PC-3 (cell line): ENCODE results near the gene LRRC49. TPM values are rescaled to one million over a fixed set of nuclear protein-coding genes. Genes with fewer than 3 reads are reported as not detected.
"Not testable (repeated sequence)": the region's sequence is repeated elsewhere in the genome, so short reads cannot be mapped to it uniquely, and the experiment has no call there.

Experiments
- ATAC-seq: fragments of 200-7000 bp; cut with Tn5 transposase; 2 replicates; pipeline ENCODE4 v1.9.1; 2020; ENCODE audit warnings: mild to moderate bottlenecking, moderate library complexity
- BruUV-seq: library from RNA; stranded (reverse); fragments of 400-500 nt; replicated peaks from 2 replicates; lab custom pipeline; 2021; lab: Mats Ljungman, UMichigan
- CTCF ChIA-PET: fragments of 300-600 bp; sonication (Branson Sonifier 250); formaldehyde crosslinking; loops from one replicate; lab custom pipeline; 2022; ENCODE audit warnings: antibody characterized with exemption; lab: Charles Lee
- POLR2A ChIA-PET: fragments of 300-600 bp; sonication (Branson Sonifier 250); formaldehyde crosslinking; loops from one replicate; lab custom pipeline; 2022; ENCODE audit warnings: antibody characterized with exemption; ENCODE audit not compliant: unreplicated experiment; lab: Charles Lee
- DNase-seq: peaks from one replicate; pipeline ENCODE4 v3.0.0-alpha.2; 2015
- H2AFZ ChIP-seq: fragments of 300-600 bp; sonication (generic); 2 replicates; pipeline ENCODE4 v1.6.0; 2016; ENCODE audit warnings: antibody characterized with exemption, low read length
- H3F3A ChIP-seq: fragments of 300-600 bp; sonication (generic); one replicate; pipeline ENCODE4 v1.6.0; 2017; ENCODE audit warnings: antibody characterized with exemption, low read length, control low read depth, mild to moderate bottlenecking; ENCODE audit not compliant: unreplicated experiment
- H3K27ac ChIP-seq: fragments of 300-600 bp; sonication (generic); 2 replicates; pipeline ENCODE4 v1.5.1; 2016; ENCODE audit warnings: mild to moderate bottlenecking, low read length
- H3K27me3 ChIP-seq: fragments of 300-600 bp; sonication (generic); 2 replicates; pipeline ENCODE4 v1.6.1; 2016; ENCODE audit warnings: low read length, mixed read lengths
- H3K36me3 ChIP-seq: fragments of 300-600 bp; sonication (generic); 2 replicates; pipeline ENCODE4 v1.6.1; 2016; ENCODE audit warnings: low read depth, mixed run types, low read length, mixed read lengths
- H3K4me1 ChIP-seq: fragments of 300-600 bp; sonication (generic); 2 replicates; pipeline ENCODE4 v1.5.1; 2016; ENCODE audit warnings: low read length; ENCODE audit not compliant: insufficient read depth
- H3K4me2 ChIP-seq: fragments of 300-600 bp; sonication (generic); 2 replicates; pipeline ENCODE4 v1.6.0; 2016; ENCODE audit warnings: low read length
- H3K4me3 ChIP-seq: fragments of 300-600 bp; sonication (generic); 2 replicates; pipeline ENCODE4 v1.5.1; 2016; ENCODE audit warnings: mild to moderate bottlenecking, low read length, mixed read lengths
- H3K79me2 ChIP-seq: fragments of 300-600 bp; sonication (generic); 2 replicates; pipeline ENCODE4 v1.6.1; 2017; ENCODE audit warnings: low read length, mixed read lengths
- H3K9ac ChIP-seq: fragments of 300-600 bp; sonication (generic); 2 replicates; pipeline ENCODE4 v1.6.0; 2016; ENCODE audit warnings: mild to moderate bottlenecking, low read length
- H3K9me2 ChIP-seq: fragments of 300-600 bp; sonication (generic); replicated peaks from 2 replicates; pipeline ENCODE4 v1.6.1; 2016; ENCODE audit warnings: mixed run types, low read length, mixed read lengths
- H3K9me3 ChIP-seq: fragments of 300-600 bp; sonication (generic); 2 replicates; pipeline ENCODE4 v1.6.1; 2016; ENCODE audit warnings: low read length, mixed read lengths
- H4K20me1 ChIP-seq: fragments of 300-600 bp; sonication (generic); 2 replicates; pipeline ENCODE4 v1.6.1; 2016; ENCODE audit warnings: low read length, mixed read lengths
- CTCF ChIP-seq: fragments of 300-600 bp; sonication (generic); conservative IDR thresholded peaks from 2 replicates; pipeline ENCODE4 v1.5.1; 2017; ENCODE audit warnings: antibody characterized with exemption, low read depth, mild to moderate bottlenecking, low read length
- EZH2 ChIP-seq: fragments of 300-600 bp; sonication (generic); IDR thresholded peaks from one replicate; pipeline ENCODE4 v1.6.1; 2017; ENCODE audit warnings: antibody characterized with exemption, mild to moderate bottlenecking, low read length; ENCODE audit not compliant: unreplicated experiment
- EZH2phosphoT487 ChIP-seq: fragments of 300-600 bp; sonication (generic); IDR thresholded peaks from 2 replicates; pipeline ENCODE4 v1.6.1; 2018; ENCODE audit warnings: mild to moderate bottlenecking, antibody characterized with exemption, low read length, borderline replicate concordance
- intact Hi-C: fragments of 100-400 bp; cut with micrococcal nuclease; formaldehyde crosslinking; loops from 2 replicates; pipeline ENCODE4 v1.9.0; 2023
- total RNA-seq: library from RNA; depleted of rRNA; stranded (reverse); fragments of >200 nt; gene quantifications from 2 replicates; pipeline ENCODE4 v1.2.3, GENCODE V29; 2014

Gene LRRC49
- total RNA-seq, 1 experiment from 2014 or later = 7.7 TPM

DNA sequence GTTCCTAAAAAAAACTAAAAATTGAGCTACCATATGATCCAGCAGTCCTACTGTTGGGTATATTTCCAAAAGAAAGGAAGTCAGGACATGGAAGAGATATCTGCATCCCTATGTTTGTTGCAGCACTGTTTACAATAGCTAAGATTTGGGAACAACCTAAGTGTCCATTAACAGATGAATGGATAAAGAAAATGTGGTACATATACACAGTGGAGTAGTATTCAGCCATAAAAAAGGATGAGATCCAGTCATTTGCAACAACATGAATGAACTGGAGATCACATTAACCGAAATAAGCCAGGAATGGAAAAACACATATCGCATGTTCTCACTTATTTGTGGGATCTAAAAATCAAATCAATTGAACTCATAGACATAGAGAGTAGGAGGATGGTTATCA is 29.5 kb downstream of the LRRC49 start:
- ChIA-PET POLR2A (no interaction called here), CTCF (no interaction called here)
- no TSS peak for BruUV-seq

DNA sequence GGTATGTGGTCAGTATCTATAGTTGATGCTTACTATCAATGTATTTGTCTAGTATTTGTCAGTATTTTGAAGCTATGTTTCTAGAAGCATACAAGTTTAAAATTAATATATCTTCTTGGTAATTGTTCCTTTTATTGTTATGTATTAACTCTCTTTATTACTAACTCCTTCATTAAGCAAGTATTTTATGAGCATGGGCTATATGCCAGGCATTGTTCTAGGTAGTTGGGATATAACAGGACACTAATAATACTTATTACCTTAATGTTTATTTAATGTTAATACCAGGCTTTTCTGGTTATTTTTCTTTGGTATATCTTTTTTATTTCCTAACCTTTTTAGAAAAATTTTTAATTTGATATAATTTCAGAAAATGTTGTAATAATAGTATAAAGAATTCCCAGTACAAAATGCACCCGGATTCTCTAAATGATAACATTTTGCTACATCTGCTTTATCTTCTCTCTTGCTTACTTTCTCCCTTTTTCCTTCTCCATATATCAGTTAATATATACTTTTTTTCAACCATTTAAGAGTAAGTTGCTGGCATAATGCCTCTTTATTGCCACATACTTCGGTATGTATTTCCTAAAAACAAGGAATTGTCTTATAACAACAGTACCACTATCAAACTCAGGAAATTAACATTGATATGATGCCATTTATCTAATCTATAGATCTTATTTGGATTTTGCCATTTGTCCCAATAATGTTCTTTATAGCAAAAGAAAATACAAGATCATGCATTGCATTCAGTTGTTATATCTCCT is 30.9 kb downstream of the LRRC49 start:
- TF ChIP-seq EZH2phosphoT487 (no peak), EZH2 (no peak), CTCF (no peak)
- ATAC-seq (no peak), DNase-seq (no peak)
- no TSS peak for BruUV-seq
- no peaks in the 10 kb centered on the region for H4K20me1 ChIP-seq
- no peak overlapping the region for H3K9ac ChIP-seq
- H2AFZ ChIP-seq = no peak overlapping the region
- H3K9me2 ChIP-seq = no peaks in the 10 kb centered on the region
- H3K27ac ChIP-seq = no peak overlapping the region
- H3K4me1 ChIP-seq = no peaks in the 10 kb centered on the region
- CTCF ChIA-PET = no interaction called here
- no peaks in the 10 kb centered on the region for H3K9me3 ChIP-seq
- H3K36me3 ChIP-seq = no peaks in the 10 kb centered on the region
- no peak overlapping the region for H3K4me3 ChIP-seq
- intact Hi-C loops = no loop called here
- H3F3A ChIP-seq = no peaks in the 10 kb centered on the region
- no peak overlapping the region for H3K4me2 ChIP-seq
- H3K27me3 ChIP-seq = no peaks in the 10 kb centered on the region
- H3K79me2 ChIP-seq = no peaks in the 10 kb centered on the region
- POLR2A ChIA-PET = no interaction called here

More for the DNA sequence above, 29.5 kb downstream of the LRRC49 start:
- ATAC-seq = no peak
- no peaks in the 10 kb centered on the region for H3K9me3 ChIP-seq
- DNase-seq = no peak
- no peaks in the 10 kb centered on the region for H3K36me3 ChIP-seq
- H3K4me3 ChIP-seq = no peak overlapping the region
- TF ChIP-seq CTCF = no peak
- TF ChIP-seq EZH2 = no peak
- TF ChIP-seq EZH2phosphoT487 = no peak
- no peak overlapping the region for H3K9ac ChIP-seq
- no peaks in the 10 kb centered on the region for H3F3A ChIP-seq
- no peak overlapping the region for H3K27ac ChIP-seq
- no peak overlapping the region for H2AFZ ChIP-seq
- H3K4me2 ChIP-seq = no peak overlapping the region
- intact Hi-C loops = no loop called here
- no peaks in the 10 kb centered on the region for H4K20me1 ChIP-seq
- H3K27me3 ChIP-seq = no peaks in the 10 kb centered on the region
- no peaks in the 10 kb centered on the region for H3K79me2 ChIP-seq
- no peaks in the 10 kb centered on the region for H3K9me2 ChIP-seq
- no peaks in the 10 kb centered on the region for H3K4me1 ChIP-seq

DNA sequence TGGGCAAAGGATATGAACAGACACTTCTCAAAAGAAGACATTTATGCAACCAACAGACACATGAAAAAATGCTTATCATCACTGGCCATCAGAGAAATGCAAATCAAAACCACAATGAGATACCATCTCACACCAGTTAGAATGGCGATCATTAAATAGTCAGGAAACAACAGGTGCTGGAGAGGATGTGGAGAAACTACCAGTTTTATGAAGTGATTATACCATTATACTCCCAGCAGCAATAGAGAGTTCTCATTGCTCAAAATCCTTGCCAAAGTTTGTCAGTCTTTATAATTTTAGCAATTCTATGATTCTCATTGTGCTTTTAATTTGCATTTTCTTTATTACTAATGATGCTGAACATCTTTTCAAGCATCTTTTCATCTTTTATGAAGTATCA is 34.3 kb downstream of the LRRC49 start:
- H3K4me3 ChIP-seq = not testable (repeated sequence)

More for the DNA sequence above, 34.3 kb downstream of the LRRC49 start:
- H3K9ac ChIP-seq, H3K4me2 ChIP-seq, H3K79me2 ChIP-seq, POLR2A ChIA-PET, H2AFZ ChIP-seq, H3K27ac ChIP-seq, H4K20me1 ChIP-seq, H3K9me2 ChIP-seq, H3K4me1 ChIP-seq, CTCF ChIA-PET, H3F3A ChIP-seq, DNase-seq, H3K9me3 ChIP-seq, H3K36me3 ChIP-seq, BruUV-seq, intact Hi-C loops, H3K27me3 ChIP-seq, ATAC-seq: not testable (repeated sequence)
